Measurements from ENCODE around the gene GALNS. TPM values are rescaled to one million over a fixed set of nuclear protein-coding genes. Genes with fewer than 3 reads are reported as not detected.

GALNS gene
- total and polyA plus RNA-seq, 9 donors, result 14.0 to 40.4 (median 21.6) TPM

DNA sequence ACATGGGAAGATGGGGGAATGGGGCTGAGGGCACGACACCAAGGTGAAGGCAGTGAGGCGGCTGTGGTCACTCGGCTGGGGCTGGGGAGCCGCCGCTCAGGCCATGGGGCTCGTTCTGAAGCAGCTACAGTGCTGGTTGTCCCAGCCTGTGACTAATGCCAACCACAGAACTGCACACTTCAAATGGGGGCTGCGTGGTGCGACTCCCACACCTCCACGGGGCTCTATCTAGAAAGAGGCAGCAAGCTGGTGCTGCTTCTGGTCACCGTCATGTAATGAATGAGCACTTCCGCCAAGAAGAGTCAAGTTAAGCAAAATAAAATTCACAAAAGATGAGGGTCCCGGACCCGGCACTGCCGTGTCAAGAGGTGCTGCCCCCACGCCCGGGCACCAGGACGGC, 20.0 kb downstream of the GALNS start:
- no peak for DNase-seq
- Histone ChIP-seq H3K27ac (no peak overlapping the region), H3K27me3 (no peaks in the 10 kb centered on the region), H3K4me1 (ENCODE audit: insufficient read depth) (no peaks in the 10 kb centered on the region), H3K9me3 (no peaks in the 10 kb centered on the region), H3K36me3 (no peaks in the 10 kb centered on the region), H3K4me3 (no peak overlapping the region)
- 84 to 90% (median 85%) methylated on average over 17 of the region's 17 CpGs for WGBS, 3 donors
- TF ChIP-seq EP300 (IDR thresholded peaks at IDR 0.05), result no peak
- TF ChIP-seq, protein P1, sequence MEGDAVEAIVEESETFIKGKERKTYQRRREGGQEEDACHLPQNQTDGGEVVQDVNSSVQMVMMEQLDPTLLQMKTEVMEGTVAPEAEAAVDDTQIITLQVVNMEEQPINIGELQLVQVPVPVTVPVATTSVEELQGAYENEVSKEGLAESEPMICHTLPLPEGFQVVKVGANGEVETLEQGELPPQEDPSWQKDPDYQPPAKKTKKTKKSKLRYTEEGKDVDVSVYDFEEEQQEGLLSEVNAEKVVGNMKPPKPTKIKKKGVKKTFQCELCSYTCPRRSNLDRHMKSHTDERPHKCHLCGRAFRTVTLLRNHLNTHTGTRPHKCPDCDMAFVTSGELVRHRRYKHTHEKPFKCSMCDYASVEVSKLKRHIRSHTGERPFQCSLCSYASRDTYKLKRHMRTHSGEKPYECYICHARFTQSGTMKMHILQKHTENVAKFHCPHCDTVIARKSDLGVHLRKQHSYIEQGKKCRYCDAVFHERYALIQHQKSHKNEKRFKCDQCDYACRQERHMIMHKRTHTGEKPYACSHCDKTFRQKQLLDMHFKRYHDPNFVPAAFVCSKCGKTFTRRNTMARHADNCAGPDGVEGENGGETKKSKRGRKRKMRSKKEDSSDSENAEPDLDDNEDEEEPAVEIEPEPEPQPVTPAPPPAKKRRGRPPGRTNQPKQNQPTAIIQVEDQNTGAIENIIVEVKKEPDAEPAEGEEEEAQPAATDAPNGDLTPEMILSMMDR (IDR thresholded peaks at IDR 0.05), result no peak
- TF ChIP-seq POLR2A (IDR thresholded peaks at IDR 0.05), result no peak
- intact Hi-C loops (cut with DNase I), result no loop called here

DNA sequence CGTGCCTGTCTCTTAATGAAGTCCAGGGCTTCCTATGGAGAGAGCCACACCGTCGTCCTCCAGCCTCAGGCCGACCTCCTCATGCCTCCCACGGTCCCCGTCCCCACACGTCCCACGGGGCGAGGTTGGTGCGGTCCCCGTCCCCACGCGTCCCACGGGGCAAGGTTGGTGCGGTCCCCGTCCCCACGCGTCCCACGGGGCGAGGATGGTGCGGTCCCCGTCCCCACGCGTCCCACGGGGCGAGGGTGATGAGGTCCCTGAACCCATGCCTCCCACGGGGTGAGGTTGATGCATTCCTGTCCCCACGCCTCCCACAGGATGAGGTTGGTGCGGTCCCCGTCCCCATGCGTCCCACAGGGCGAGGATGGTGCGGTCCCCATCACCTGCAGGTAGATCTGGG, 20.9 kb downstream of the GALNS start:
- TF ChIP-seq POLR2A (IDR thresholded peaks at IDR 0.05) (no peak), EP300 (IDR thresholded peaks at IDR 0.05) (no peak)
- TF ChIP-seq, protein P1 (IDR thresholded peaks at IDR 0.05), result no peak
- Histone ChIP-seq H3K9me3 (no peaks in the 10 kb centered on the region), H3K4me1 (ENCODE audit: insufficient read depth) (no peaks in the 10 kb centered on the region), H3K27me3 (no peaks in the 10 kb centered on the region), H3K36me3 (no peaks in the 10 kb centered on the region), H3K4me3 (no peak overlapping the region), H3K27ac (no peak overlapping the region)
- intact Hi-C loops (cut with DNase I), result no loop called here
- 91 to 94% (median 93%) methylated on average over 33 of the region's 33 CpGs for WGBS, 3 donors
- no peak for DNase-seq

DNA sequence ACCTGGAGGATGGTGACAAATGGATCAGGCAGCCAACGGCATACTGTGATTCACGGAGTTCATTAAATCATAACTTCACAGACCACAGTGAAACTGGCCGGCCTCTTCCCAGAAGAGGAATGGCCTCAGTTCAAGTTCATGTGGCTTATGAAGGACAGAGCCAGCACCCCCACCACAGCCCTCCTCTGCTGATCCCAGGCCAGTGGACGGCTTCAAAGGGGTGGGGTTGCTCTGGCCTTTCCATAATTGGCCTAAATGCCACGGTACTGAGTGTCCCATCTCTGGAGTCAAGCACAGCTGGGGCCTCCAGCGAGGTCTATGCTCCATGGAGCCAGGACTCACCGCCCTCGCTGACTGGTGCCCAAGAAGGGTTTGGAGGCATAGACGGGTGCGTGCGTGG, 21.4 kb downstream of the GALNS start:
- no peaks in the 10 kb centered on the region for H3K27me3 ChIP-seq
- TF ChIP-seq, protein P1 (IDR thresholded peaks at IDR 0.05), result no peak
- TF ChIP-seq POLR2A (IDR thresholded peaks at IDR 0.05) (no peak), EP300 (IDR thresholded peaks at IDR 0.05) (no peak)
- DNase-seq, result no peak
- H3K9me3 ChIP-seq, result no peaks in the 10 kb centered on the region
- WGBS, 3 donors, result 66 to 76% (median 74%) methylated on average over 11 of the region's 11 CpGs
- no peak overlapping the region for H3K4me3 ChIP-seq
- intact Hi-C loops (cut with DNase I), result no loop called here
- H3K36me3 ChIP-seq, result no peaks in the 10 kb centered on the region
- no peak overlapping the region for H3K27ac ChIP-seq
- H3K4me1 ChIP-seq (ENCODE audit: insufficient read depth), result no peaks in the 10 kb centered on the region

DNA sequence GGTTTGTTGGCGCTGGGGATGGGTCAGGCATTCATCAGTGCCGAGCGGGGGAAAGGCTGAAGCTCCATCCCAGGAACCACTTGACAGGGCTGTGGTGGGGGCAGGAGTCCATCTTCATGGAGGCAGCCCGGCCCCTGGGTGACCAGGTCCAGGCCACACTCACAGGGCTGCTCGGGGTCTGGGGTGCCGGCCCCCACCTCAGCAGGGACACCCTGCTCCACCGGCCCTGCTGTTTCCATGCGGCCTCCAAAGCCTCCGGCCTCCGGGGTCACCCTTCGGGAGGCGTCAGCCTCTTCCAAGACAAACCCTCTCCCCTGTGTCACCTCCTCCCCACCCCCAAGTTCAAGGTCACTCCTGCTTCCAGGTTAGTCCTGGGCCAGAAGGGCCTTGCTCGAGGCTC, 22.1 kb downstream of the GALNS start:
- Histone ChIP-seq H3K27me3 (no peaks in the 10 kb centered on the region), H3K36me3 (no peaks in the 10 kb centered on the region), H3K4me3 (no peak overlapping the region), H3K9me3 (no peaks in the 10 kb centered on the region), H3K27ac (no peak overlapping the region), H3K4me1 (ENCODE audit: insufficient read depth) (no peaks in the 10 kb centered on the region)
- no peak for DNase-seq
- intact Hi-C loops (cut with DNase I), result no loop called here
- 84 to 88% (median 85%) methylated on average over 13 of the region's 13 CpGs for WGBS, 3 donors
- TF ChIP-seq POLR2A (IDR thresholded peaks at IDR 0.05) (no peak), EP300 (IDR thresholded peaks at IDR 0.05) (no peak)
- TF ChIP-seq, protein P1 (IDR thresholded peaks at IDR 0.05), result no peak

DNA sequence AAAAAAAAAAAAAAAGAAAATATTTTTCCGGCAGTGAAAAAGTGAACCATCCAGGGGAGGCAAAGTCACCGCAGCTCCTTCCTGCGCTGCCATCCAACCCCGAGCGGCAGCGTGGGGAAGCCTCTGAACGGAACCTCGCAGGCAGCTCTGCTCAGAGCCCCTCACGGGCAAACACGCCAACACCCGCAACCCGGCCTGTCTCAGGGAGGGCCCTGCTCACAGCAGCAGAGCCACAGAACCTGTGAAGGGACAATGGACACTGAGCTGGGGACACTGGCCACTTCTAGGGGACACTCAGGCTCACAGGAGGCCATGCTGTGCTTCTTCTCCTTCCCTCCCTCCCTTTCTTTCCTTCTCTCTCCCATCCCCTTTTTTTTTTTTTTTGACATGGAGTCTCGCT, 23.7 kb downstream of the GALNS start:
- intact Hi-C loops (cut with DNase I), result no loop called here
- TF ChIP-seq, protein P1 (IDR thresholded peaks at IDR 0.05), result no peak
- TF ChIP-seq EP300 (IDR thresholded peaks at IDR 0.05) (no peak), POLR2A (IDR thresholded peaks at IDR 0.05) (no peak)

More for the DNA sequence above, 23.7 kb downstream of the GALNS start:
- Histone ChIP-seq H3K4me1 (ENCODE audit: insufficient read depth) (no peaks in the 10 kb centered on the region), H3K27me3 (no peaks in the 10 kb centered on the region), H3K27ac (no peak overlapping the region), H3K4me3 (no peak overlapping the region), H3K36me3 (no peaks in the 10 kb centered on the region), H3K9me3 (no peaks in the 10 kb centered on the region)
- no peak for DNase-seq
- 92 to 94% (median 93%) methylated on average over 13 of the region's 13 CpGs for WGBS, 3 donors
